NCI-H82 treated with DMSO at 0.1 percent for 48 hours (cell line): ENCODE results near the gene LSM5.

Experiments used
- DNase-seq: peaks from one replicate; lab custom pipeline; 2025; ENCODE audit not compliant: unreplicated experiment; lab: John Stamatoyannopoulos, UW

Gene LSM5

GRCh38 chr7:32462977-32463376, 27.2 kb downstream of the LSM5 start:
- DNase-seq, result no peak

GRCh38 chr7:32462451-32462850, 27.7 kb downstream of the LSM5 start:
- DNase-seq, result no peak

- no peak for DNase-seq
Measured at GRCh38 chr7:32461484-32461883, 28.7 kb downstream of the LSM5 start.

GRCh38 chr7:32459788-32460187, 30.4 kb downstream of the LSM5 start:
- DNase-seq, result no peak

GRCh38 chr7:32458025-32458424, 32.2 kb downstream of the LSM5 start:
- no peak for DNase-seq

GRCh38 chr7:32453341-32454011, 36.7 kb downstream of the LSM5 start:
- no peak for DNase-seq

- DNase-seq, result no peak
Measured at GRCh38 chr7:32447218-32447617, 43.0 kb downstream of the LSM5 start.

GRCh38 chr7:32436146-32436928, 53.8 kb downstream of the LSM5 start:
- no peak for DNase-seq
